Kidney (tissue), 14 donors: ENCODE data around the gene AKAP11. TPM values are rescaled to one million over a fixed set of nuclear protein-coding genes. Genes with fewer than 3 reads are reported as not detected.
"Not testable (repeated sequence)": the region's sequence is repeated elsewhere in the genome, so short reads cannot be mapped to it uniquely, and the experiment has no call there.

Experiments used
- DNase-seq, 5 donors: peaks; one replicate each; pipeline ENCODE4 v3.0.0-alpha.2; 2013 to 2020
- FAIRE-seq: peaks from 2 replicates; lab custom pipeline; 2012; peaks lifted over from hg19 to GRCh38; lab: Jason Lieb, UNC
- H3K27ac ChIP-seq, 2 donors: one replicate each; pipeline ENCODE4 v1.7.0; 2013; ENCODE audit warnings: low read depth in 2 of 2, low read length in 2 of 2, inconsistent platforms in 1 of 2
- H3K27me3 ChIP-seq: one replicate; pipeline ENCODE4 v1.7.1; 2013; ENCODE audit warnings: low read length, inconsistent platforms; ENCODE audit not compliant: control insufficient read depth, insufficient read depth
- H3K36me3 ChIP-seq, 3 donors: one replicate each; pipeline versions ENCODE4 v1.7.0 to v1.7.1; 2013; ENCODE audit warnings: low read length in 3 of 3, control low read depth in 1 of 3, inconsistent platforms in 1 of 3; ENCODE audit not compliant: insufficient read depth in 3 of 3, control insufficient read depth in 2 of 3
- H3K4me1 ChIP-seq, 3 donors: one replicate each; pipeline versions ENCODE4 v1.7.0 to v1.7.1; 2013; ENCODE audit warnings: low read length in 3 of 3, inconsistent platforms in 1 of 3, low read depth in 1 of 3; ENCODE audit not compliant: control insufficient read depth in 2 of 3, insufficient read depth in 2 of 3
- H3K4me3 ChIP-seq, 3 donors: one replicate each; pipeline versions ENCODE4 v1.7.0 to v1.8.1; 2013; ENCODE audit warnings: low read length in 3 of 3, control low read depth in 1 of 3, inconsistent platforms in 1 of 3
- H3K9ac ChIP-seq, 3 donors: one replicate each; pipeline versions ENCODE4 v1.7.0 to v1.7.1; 2013; ENCODE audit warnings: low read length in 3 of 3, control low read depth in 1 of 3, inconsistent platforms in 1 of 3
- H3K9me3 ChIP-seq, 3 donors: one replicate each; pipeline versions ENCODE4 v1.7.0 to v1.7.1; 2013; ENCODE audit warnings: low read length in 3 of 3, control low read depth in 1 of 3, inconsistent platforms in 1 of 3; ENCODE audit not compliant: control insufficient read depth in 2 of 3, insufficient read depth in 1 of 3
- intact Hi-C: fragments of 100-400 bp; cut with DNase I; formaldehyde crosslinking; loops from one replicate; pipeline ENCODE4 v1.11.1; 2022
- polyA plus RNA-seq: library from polyadenylated mRNA; stranded (reverse); fragments of 350-450 nt; fragmentation: Illumina TruSeq; extraction: RNeasy Lipid Tissue Mini Kit (QIAGEN cat#74804); gene quantifications from one replicate; pipeline ENCODE4 v1.2.3, GENCODE V29; 2014; ENCODE audit warnings: low read depth, low replicate concordance; ENCODE audit not compliant: insufficient read depth
- total RNA-seq: library from RNA; stranded (reverse); fragmentation: NEBNext Ultra II Directional; extraction: Animal tissue kit (Norgen Biotek cat#: 25700); gene quantifications from one replicate; pipeline ENCODE4 v1.2.1, GENCODE V29; 2021
- TF ChIP-seq, protein P1 (sequence below): IDR thresholded peaks from 3 replicates; pipeline ENCODE4 v1.5.1; 2012; ENCODE audit warnings: mild to moderate bottlenecking, moderate library complexity, borderline replicate concordance; ENCODE audit not compliant: insufficient read depth; ENCODE audit errors: extremely low read depth
- donor health status: control.
- donor health status: control.
- donor health status: control.
- donor health status: control.
- donor health status: control.
- donor health status: DM: yes; HTN: yes; CAD: no.
- donor health status: Normal renal cell carcinoma (clear cell type).

AKAP11 gene
- total and polyA plus RNA-seq, 2 donors from 2014 or later: 4.9 to 35.2 TPM

- intact Hi-C loops: no loop called here
- TF ChIP-seq, protein P1, sequence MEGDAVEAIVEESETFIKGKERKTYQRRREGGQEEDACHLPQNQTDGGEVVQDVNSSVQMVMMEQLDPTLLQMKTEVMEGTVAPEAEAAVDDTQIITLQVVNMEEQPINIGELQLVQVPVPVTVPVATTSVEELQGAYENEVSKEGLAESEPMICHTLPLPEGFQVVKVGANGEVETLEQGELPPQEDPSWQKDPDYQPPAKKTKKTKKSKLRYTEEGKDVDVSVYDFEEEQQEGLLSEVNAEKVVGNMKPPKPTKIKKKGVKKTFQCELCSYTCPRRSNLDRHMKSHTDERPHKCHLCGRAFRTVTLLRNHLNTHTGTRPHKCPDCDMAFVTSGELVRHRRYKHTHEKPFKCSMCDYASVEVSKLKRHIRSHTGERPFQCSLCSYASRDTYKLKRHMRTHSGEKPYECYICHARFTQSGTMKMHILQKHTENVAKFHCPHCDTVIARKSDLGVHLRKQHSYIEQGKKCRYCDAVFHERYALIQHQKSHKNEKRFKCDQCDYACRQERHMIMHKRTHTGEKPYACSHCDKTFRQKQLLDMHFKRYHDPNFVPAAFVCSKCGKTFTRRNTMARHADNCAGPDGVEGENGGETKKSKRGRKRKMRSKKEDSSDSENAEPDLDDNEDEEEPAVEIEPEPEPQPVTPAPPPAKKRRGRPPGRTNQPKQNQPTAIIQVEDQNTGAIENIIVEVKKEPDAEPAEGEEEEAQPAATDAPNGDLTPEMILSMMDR: no peak
- DNase-seq (no peak), FAIRE-seq (no peak)
- no peak overlapping the region for H3K4me3 ChIP-seq
- no peak overlapping the region for H3K27ac ChIP-seq
- no peak overlapping the region for H3K9ac ChIP-seq
- H3K9me3 ChIP-seq: no peaks in the 10 kb centered on the region
- H3K36me3 ChIP-seq: peaks cover 0 to 10% (median 6%) of the 10 kb centered on the region in 3 donors
- no peaks in the 10 kb centered on the region for H3K27me3 ChIP-seq
- H3K4me1 ChIP-seq: no peaks in the 10 kb centered on the region
Observed at GRCh38 chr13:42225051-42225450, 46.9 kb upstream of the AKAP11 start.

DNA sequence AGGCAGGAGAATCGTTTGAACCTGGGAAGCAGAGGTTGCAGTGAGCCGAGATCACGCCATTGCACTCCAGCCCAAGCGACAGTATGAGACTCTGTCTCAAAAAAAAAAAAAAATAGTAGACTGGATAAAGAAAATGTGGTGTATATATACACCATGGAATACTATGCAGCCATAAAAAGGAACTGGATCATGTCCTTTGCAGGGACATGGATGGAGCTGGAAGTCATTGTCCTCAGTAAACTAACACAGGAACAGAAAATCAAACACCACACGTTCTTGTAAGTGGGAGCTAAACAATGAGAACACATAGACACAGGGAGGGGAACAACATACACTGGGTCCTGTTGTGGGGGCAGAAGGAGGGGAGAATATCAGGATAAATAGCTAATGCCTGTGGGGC, 45.2 kb upstream of the AKAP11 start:
- intact Hi-C loops, DNase-seq, H3K4me3 ChIP-seq, H3K27me3 ChIP-seq, H3K9ac ChIP-seq, H3K36me3 ChIP-seq, FAIRE-seq, H3K27ac ChIP-seq, H3K9me3 ChIP-seq, H3K4me1 ChIP-seq: not testable (repeated sequence)

- Histone ChIP-seq H3K4me1 (no peaks in the 10 kb centered on the region), H3K4me3 (no peak overlapping the region), H3K36me3 (peaks cover 0 to 6% (median 0%) of the 10 kb centered on the region in 3 donors), H3K9ac (no peak overlapping the region), H3K9me3 (no peaks in the 10 kb centered on the region), H3K27ac (no peak overlapping the region), H3K27me3 (no peaks in the 10 kb centered on the region)
- TF ChIP-seq, protein P1: no peak
- no peak for FAIRE-seq
- intact Hi-C loops: no loop called here
- DNase-seq: no peak
Observed at GRCh38 chr13:42228527-42228926, 43.4 kb upstream of the AKAP11 start.

- intact Hi-C loops: no loop called here
- Histone ChIP-seq H3K9ac (no peak overlapping the region), H3K4me1 (no peaks in the 10 kb centered on the region), H3K9me3 (no peaks in the 10 kb centered on the region), H3K36me3 (peaks cover 0 to 3% (median 0%) of the 10 kb centered on the region in 3 donors), H3K27me3 (no peaks in the 10 kb centered on the region), H3K4me3 (no peak overlapping the region), H3K27ac (no peak overlapping the region)
- TF ChIP-seq, protein P1: no peak
- DNase-seq (no peak), FAIRE-seq (no peak)
Observed at GRCh38 chr13:42229287-42229686, 42.7 kb upstream of the AKAP11 start.
